ENCODE results near the gene NFILZ. TPM values are rescaled to one million over a fixed set of nuclear protein-coding genes. Genes with fewer than 3 reads are reported as not detected.

NFILZ gene
- total RNA-seq, 1 donor from 2014 or later: not detected

Other genes starting within 250 kb of the NFILZ start
- 170 TPM for gene RAB11B, start 240.3 kb upstream of the NFILZ start, total RNA-seq
- 45.8 TPM for gene MARCHF2, start 217.3 kb upstream of the NFILZ start, total RNA-seq
- 152 TPM for gene HNRNPM, start 185.7 kb upstream of the NFILZ start, total RNA-seq
- gene PRAM1, start 128.0 kb upstream of the NFILZ start, total RNA-seq: 4.8 TPM
- gene ZNF414, start 116.5 kb upstream of the NFILZ start, total RNA-seq: 32.8 TPM
- gene MYO1F, start 53.2 kb upstream of the NFILZ start, total RNA-seq: 47.2 TPM
- gene ADAMTS10, start 19.9 kb upstream of the NFILZ start, total RNA-seq: 32.6 TPM
- not detected for gene ACTL9, start 68.2 kb downstream of the NFILZ start, total RNA-seq
- gene OR2Z1, start 91.0 kb downstream of the NFILZ start, total RNA-seq: not detected
- gene ZNF558, start 201.7 kb downstream of the NFILZ start, total RNA-seq: 27.9 TPM
- not detected for gene MBD3L1, start 201.7 kb downstream of the NFILZ start, total RNA-seq

Data from mucosa of gallbladder (tissue), 1 donor.